Loucy (cell line): ENCODE data around the gene SLC38A9.
A peak's percentile ranks its signal among the peaks of the same experiment; 100 is the strongest.

Source experiments
- H2AFZ ChIP-seq: fragments of 200-600 bp; sonication (generic); 2 replicates; pipeline ENCODE4 v1.6.0; 2016; ENCODE audit warnings: antibody characterized with exemption, mild to moderate bottlenecking, low read length, moderate library complexity
- H3F3A ChIP-seq: fragments of 200-600 bp; 2 replicates; pipeline ENCODE4 v1.6.0; 2016; ENCODE audit warnings: antibody characterized with exemption, low read depth, mild to moderate bottlenecking
- H3K27me3 ChIP-seq: fragments of 200-600 bp; sonication (generic); 2 replicates; pipeline ENCODE4 v1.6.1; 2014; ENCODE audit warnings: low read length, mild to moderate bottlenecking; ENCODE audit not compliant: insufficient read depth, poor library complexity, severe bottlenecking
- H3K36me3 ChIP-seq: fragments of 200-600 bp; sonication (generic); 2 replicates; pipeline ENCODE4 v1.6.1; 2016; ENCODE audit warnings: low read length; ENCODE audit not compliant: insufficient read depth
- H3K4me1 ChIP-seq: fragments of 200-600 bp; sonication (generic); 2 replicates; pipeline ENCODE4 v1.5.1; 2014; ENCODE audit warnings: low read length, mild to moderate bottlenecking; ENCODE audit not compliant: insufficient read depth, poor library complexity, severe bottlenecking
- H3K4me2 ChIP-seq: fragments of 200-600 bp; sonication (generic); 2 replicates; pipeline ENCODE4 v1.6.0; 2014; ENCODE audit warnings: antibody characterized with exemption, low read length, low read depth, mild to moderate bottlenecking; ENCODE audit not compliant: poor library complexity, severe bottlenecking
- H3K4me3 ChIP-seq: fragments of 200-600 bp; sonication (generic); 2 replicates; pipeline ENCODE4 v1.5.1; 2014; ENCODE audit warnings: low read length, mild to moderate bottlenecking, mixed read lengths; ENCODE audit not compliant: poor library complexity, severe bottlenecking
- H3K79me2 ChIP-seq: fragments of 200-600 bp; sonication (generic); 2 replicates; pipeline ENCODE4 v1.6.1; 2014; ENCODE audit warnings: low read length; ENCODE audit not compliant: insufficient read depth
- H3K9ac ChIP-seq: fragments of 200-600 bp; sonication (generic); 2 replicates; pipeline ENCODE4 v1.6.0; 2014; ENCODE audit warnings: mild to moderate bottlenecking, low read depth, low read length, moderate library complexity; ENCODE audit not compliant: poor library complexity, severe bottlenecking
- H3K9me2 ChIP-seq: fragments of 200-600 bp; sonication (generic); replicated peaks from 2 replicates; pipeline ENCODE4 v1.6.1; 2016; ENCODE audit warnings: low read depth, low read length, mixed read lengths
- H3K9me3 ChIP-seq: fragments of 200-600 bp; sonication (generic); 2 replicates; pipeline ENCODE4 v1.6.1; 2014; ENCODE audit warnings: mild to moderate bottlenecking, antibody characterized with exemption, low read length, low read depth; ENCODE audit not compliant: insufficient read depth
- H4K20me1 ChIP-seq: fragments of 200-600 bp; sonication (generic); 2 replicates; pipeline ENCODE4 v1.6.0; 2014; ENCODE audit warnings: antibody characterized with exemption, low read length, mild to moderate bottlenecking; ENCODE audit not compliant: insufficient read depth, poor library complexity, severe bottlenecking
- CTCF ChIP-seq: fragments of 200-600 bp; sonication (generic); conservative IDR thresholded peaks from 2 replicates; pipeline ENCODE4 v1.5.1; 2014; ENCODE audit warnings: mild to moderate bottlenecking, antibody characterized with exemption, low read length
- EZH2phosphoT487 ChIP-seq: fragments of 200-600 bp; IDR thresholded peaks from 2 replicates; pipeline ENCODE4 v1.6.1; 2018; ENCODE audit warnings: antibody characterized with exemption, mild to moderate bottlenecking, moderate library complexity, borderline replicate concordance

The SLC38A9 gene

GRCh38 chr5:55706230-55706629 is 5.9 kb downstream of the SLC38A9 start:
- Histone ChIP-seq H3K4me3 (no peak overlapping the region), H3K36me3 (no peaks in the 10 kb centered on the region), H4K20me1 (no peaks in the 10 kb centered on the region), H3F3A (no peaks in the 10 kb centered on the region), H2AFZ (no peak overlapping the region), H3K4me2 (no peak overlapping the region), H3K9ac (peak overlapping the region; percentile 36), H3K9me2 (no peaks in the 10 kb centered on the region), H3K79me2 (peaks cover 9% of the 10 kb centered on the region), H3K27me3 (no peaks in the 10 kb centered on the region), H3K9me3 (no peaks in the 10 kb centered on the region), H3K4me1 (peaks cover 20% of the 10 kb centered on the region)
- TF ChIP-seq CTCF (no peak), EZH2phosphoT487 (no peak)

- Histone ChIP-seq H3K4me2 (no peak overlapping the region), H3F3A (no peaks in the 10 kb centered on the region), H4K20me1 (no peaks in the 10 kb centered on the region), H3K27me3 (no peaks in the 10 kb centered on the region), H3K4me3 (no peak overlapping the region), H3K9me2 (no peaks in the 10 kb centered on the region), H3K79me2 (peaks cover 3% of the 10 kb centered on the region; the same call in 1 of the 2 replicates), H3K9me3 (no peaks in the 10 kb centered on the region), H3K36me3 (no peaks in the 10 kb centered on the region), H3K9ac (no peak overlapping the region), H2AFZ (no peak overlapping the region), H3K4me1 (peaks cover 13% of the 10 kb centered on the region)
- TF ChIP-seq EZH2phosphoT487 (no peak), CTCF (no peak)
These were observed 9.4 kb downstream of the SLC38A9 start for GRCh38 chr5:55702598-55703345.

- no peak overlapping the region for H3K4me3 ChIP-seq
- no peak for TF ChIP-seq EZH2phosphoT487
- TF ChIP-seq CTCF = peak; percentile 28; the same call in 1 of the 2 replicates
- H3K9me3 ChIP-seq = no peaks in the 10 kb centered on the region
- H2AFZ ChIP-seq = no peak overlapping the region
- no peak overlapping the region for H3K4me2 ChIP-seq
- H3K9me2 ChIP-seq = no peaks in the 10 kb centered on the region
- H3K79me2 ChIP-seq = peaks cover 3% of the 10 kb centered on the region; the same call in 1 of the 2 replicates
- no peaks in the 10 kb centered on the region for H4K20me1 ChIP-seq
- H3K4me1 ChIP-seq = peaks cover 9% of the 10 kb centered on the region
- no peaks in the 10 kb centered on the region for H3F3A ChIP-seq
- H3K36me3 ChIP-seq = 0 out of 2 replicates have a peak, but pooled peaks cover 3% of the 10 kb centered on the region
- no peak overlapping the region for H3K9ac ChIP-seq
- H3K27me3 ChIP-seq = no peaks in the 10 kb centered on the region
These were observed 10.5 kb downstream of the SLC38A9 start for GRCh38 chr5:55701462-55702103.
